ENCODE measurements around the gene CFAP46. TPM values are rescaled to one million over a fixed set of nuclear protein-coding genes. Genes with fewer than 3 reads are reported as not detected.

The CFAP46 gene
- total RNA-seq, 6 experiments from 2014 or later: 0.31 to 1.4 (median 0.32) TPM; not detected in 1

DNA sequence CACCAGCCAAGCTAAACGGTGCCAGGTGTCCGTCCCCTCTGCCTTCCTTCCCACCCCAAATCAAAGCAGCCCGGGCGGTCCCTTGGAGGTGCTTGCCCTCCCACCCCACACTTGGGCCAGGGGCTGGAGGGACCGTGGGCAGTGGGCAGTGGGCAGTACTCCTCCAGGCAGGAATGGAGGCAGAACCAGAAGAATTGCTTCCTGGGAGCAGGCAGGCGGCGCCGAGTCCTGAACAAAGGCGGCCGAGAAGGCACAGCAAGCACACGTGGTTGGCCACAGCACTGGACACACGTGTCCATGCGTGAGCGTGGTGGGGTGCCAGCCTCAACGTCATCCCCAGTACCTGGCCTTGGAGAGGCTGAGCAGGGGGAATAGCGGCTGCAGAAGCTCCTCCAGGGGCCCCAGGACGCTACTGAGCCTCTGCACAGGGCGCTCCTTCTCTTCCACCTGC lies 108.0 kb downstream of the CFAP46 start:
- Mint-ChIP-seq H3K4me3 (no peak overlapping the region), H3K4me1 (ENCODE audit: low read depth) (no peaks in the 10 kb centered on the region), H3K36me3 (ENCODE audit: low read depth) (no peaks in the 10 kb centered on the region), H3K27me3 (ENCODE audit: insufficient read depth) (peaks cover 31% of the 10 kb centered on the region), H3K9me3 (peaks cover 6% of the 10 kb centered on the region), H3K27ac (no peak overlapping the region)
- no peak for DNase-seq
- TF ChIP-seq, protein P1, sequence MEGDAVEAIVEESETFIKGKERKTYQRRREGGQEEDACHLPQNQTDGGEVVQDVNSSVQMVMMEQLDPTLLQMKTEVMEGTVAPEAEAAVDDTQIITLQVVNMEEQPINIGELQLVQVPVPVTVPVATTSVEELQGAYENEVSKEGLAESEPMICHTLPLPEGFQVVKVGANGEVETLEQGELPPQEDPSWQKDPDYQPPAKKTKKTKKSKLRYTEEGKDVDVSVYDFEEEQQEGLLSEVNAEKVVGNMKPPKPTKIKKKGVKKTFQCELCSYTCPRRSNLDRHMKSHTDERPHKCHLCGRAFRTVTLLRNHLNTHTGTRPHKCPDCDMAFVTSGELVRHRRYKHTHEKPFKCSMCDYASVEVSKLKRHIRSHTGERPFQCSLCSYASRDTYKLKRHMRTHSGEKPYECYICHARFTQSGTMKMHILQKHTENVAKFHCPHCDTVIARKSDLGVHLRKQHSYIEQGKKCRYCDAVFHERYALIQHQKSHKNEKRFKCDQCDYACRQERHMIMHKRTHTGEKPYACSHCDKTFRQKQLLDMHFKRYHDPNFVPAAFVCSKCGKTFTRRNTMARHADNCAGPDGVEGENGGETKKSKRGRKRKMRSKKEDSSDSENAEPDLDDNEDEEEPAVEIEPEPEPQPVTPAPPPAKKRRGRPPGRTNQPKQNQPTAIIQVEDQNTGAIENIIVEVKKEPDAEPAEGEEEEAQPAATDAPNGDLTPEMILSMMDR (IDR thresholded peaks at IDR 0.05): no peak

DNA sequence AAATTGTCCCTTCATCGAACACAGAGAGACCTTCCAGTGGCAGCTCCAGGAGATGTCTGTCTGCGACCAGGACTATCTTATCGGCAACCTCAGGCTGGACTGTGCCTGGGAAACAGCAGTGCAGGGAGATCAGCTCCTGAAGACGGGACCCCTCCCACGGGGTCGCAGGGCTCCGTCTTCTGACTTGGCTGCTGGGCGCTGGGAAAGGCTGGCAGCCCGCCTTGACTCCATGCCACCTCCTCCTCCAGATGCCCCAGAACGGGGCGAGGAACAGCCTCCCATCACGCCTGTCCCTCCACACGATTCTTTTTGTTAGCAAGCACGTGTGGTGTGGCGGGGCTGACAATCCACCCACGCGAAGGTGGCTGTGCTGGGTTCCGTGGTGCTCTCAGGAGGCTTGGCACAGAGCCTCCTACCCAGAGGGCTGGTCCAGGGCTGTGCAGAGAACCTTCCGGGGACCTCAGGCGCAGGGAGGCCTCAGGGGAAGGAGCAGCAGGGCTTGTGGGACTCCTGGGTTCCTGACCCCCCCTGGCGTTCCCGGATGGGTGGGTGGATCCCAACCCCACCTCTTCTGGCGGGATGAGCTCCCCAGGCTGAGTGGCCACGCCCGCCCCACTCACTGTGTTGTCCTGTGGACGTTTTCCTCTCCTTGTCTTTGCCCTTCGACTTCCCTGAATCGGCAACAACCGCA lies 108.8 kb downstream of the CFAP46 start:
- peaks cover 6% of the 10 kb centered on the region for H3K9me3 Mint-ChIP-seq
- no peaks in the 10 kb centered on the region for H3K4me1 Mint-ChIP-seq (ENCODE audit: low read depth)
- peaks cover 28% of the 10 kb centered on the region for H3K27me3 Mint-ChIP-seq (ENCODE audit: insufficient read depth)
- H3K36me3 Mint-ChIP-seq (ENCODE audit: low read depth): no peaks in the 10 kb centered on the region
- no peak overlapping the region for H3K4me3 Mint-ChIP-seq
- no peak overlapping the region for H3K27ac Mint-ChIP-seq
- no peak for DNase-seq
- TF ChIP-seq, protein P1 (IDR thresholded peaks at IDR 0.05): no peak

GRCh38 chr10:132832186-132832969 lies 110.0 kb downstream of the CFAP46 start:
- no peaks in the 10 kb centered on the region for H3K36me3 Mint-ChIP-seq (ENCODE audit: low read depth)
- H3K4me1 Mint-ChIP-seq (ENCODE audit: low read depth): no peaks in the 10 kb centered on the region
- no peak overlapping the region for H3K4me3 Mint-ChIP-seq
- H3K27ac Mint-ChIP-seq: no peak overlapping the region
- H3K27me3 Mint-ChIP-seq (ENCODE audit: insufficient read depth): peaks cover 34% of the 10 kb centered on the region
- peaks cover 13% of the 10 kb centered on the region for H3K9me3 Mint-ChIP-seq
- no peak for DNase-seq
- TF ChIP-seq, protein P1 (IDR thresholded peaks at IDR 0.05): no peak

GRCh38 chr10:132829403-132829802 lies 113.0 kb downstream of the CFAP46 start:
- Mint-ChIP-seq H3K9me3 (peaks cover 10% of the 10 kb centered on the region), H3K27ac (no peak overlapping the region), H3K27me3 (ENCODE audit: insufficient read depth) (peaks cover 37% of the 10 kb centered on the region), H3K4me1 (ENCODE audit: low read depth) (no peaks in the 10 kb centered on the region), H3K4me3 (no peak overlapping the region), H3K36me3 (ENCODE audit: low read depth) (no peaks in the 10 kb centered on the region)
- TF ChIP-seq, protein P1 (IDR thresholded peaks at IDR 0.05): no peak
- DNase-seq: no peak

DNA sequence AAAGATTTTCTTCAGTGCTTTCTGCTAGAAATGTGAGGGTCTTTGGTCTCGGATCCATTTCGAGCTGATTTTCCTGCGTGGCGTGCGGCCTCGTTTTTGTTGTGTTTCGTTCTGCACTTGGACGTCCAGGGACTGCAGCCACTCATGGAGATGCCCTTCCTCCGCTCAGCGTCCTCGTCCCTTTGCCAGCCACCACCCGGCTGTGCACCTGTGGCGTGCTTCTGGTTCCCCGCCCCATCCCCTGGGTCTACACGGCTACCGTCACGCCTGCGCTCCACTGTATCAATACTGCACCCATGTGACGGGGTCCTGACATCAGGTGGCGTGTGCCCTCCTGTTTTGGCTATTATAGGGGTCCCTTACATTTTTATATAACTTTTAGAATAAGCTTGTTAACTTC lies 113.7 kb downstream of the CFAP46 start:
- DNase-seq: no peak
- Mint-ChIP-seq H3K4me3 (no peak overlapping the region), H3K9me3 (peaks cover 10% of the 10 kb centered on the region), H3K4me1 (ENCODE audit: low read depth) (no peaks in the 10 kb centered on the region), H3K36me3 (ENCODE audit: low read depth) (no peaks in the 10 kb centered on the region), H3K27ac (no peak overlapping the region), H3K27me3 (ENCODE audit: insufficient read depth) (peaks cover 37% of the 10 kb centered on the region)
- TF ChIP-seq, protein P1 (IDR thresholded peaks at IDR 0.05): no peak

All from HFFc6 (cell line).